ENCODE data around the gene SLC25A4.
"Not testable (repeated sequence)": the region's sequence is repeated elsewhere in the genome, so short reads cannot be mapped to it uniquely, and the experiment has no call there.

The SLC25A4 gene

DNA sequence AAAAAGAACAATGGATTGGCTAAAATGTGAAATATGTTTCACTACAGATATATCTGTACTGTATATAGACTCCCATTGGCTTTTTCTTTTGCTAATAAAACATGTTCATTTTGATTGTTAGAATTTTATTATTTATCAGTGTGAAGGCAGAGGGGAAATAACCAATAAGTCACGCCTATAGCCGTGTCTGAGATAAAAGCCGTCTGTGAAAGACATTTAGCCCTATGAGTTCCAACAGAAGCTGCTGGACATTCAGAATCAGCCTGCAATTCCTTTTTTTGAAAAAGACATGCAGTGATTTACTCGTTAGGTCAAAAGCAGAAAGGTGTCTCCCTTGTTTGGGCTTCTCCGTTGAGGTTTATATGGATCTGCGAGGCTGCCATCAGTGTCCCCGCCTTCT is 24.2 kb upstream of the SLC25A4 start:
- no peaks in the 10 kb centered on the region for H3K9me3 ChIP-seq (ENCODE audit: control insufficient read depth, insufficient read depth, low read length)
- H3K9me2 ChIP-seq (replicated peaks; ENCODE audit: control insufficient read depth, low read length) = no peaks in the 10 kb centered on the region
- H3K36me3 ChIP-seq (ENCODE audit: control insufficient read depth, low read length) = no peaks in the 10 kb centered on the region
- no peaks in the 10 kb centered on the region for H3K4me1 ChIP-seq (ENCODE audit: control insufficient read depth, low read length)
- H3K4me2 ChIP-seq (ENCODE audit: low read length) = no peak overlapping the region
- no peaks in the 10 kb centered on the region for H3F3A ChIP-seq (ENCODE audit: control insufficient read depth, insufficient read depth)
- no peak overlapping the region for H3K27ac ChIP-seq (ENCODE audit: low read depth, low read length)
- no peaks in the 10 kb centered on the region for H4K20me1 ChIP-seq (ENCODE audit: control insufficient read depth, insufficient read depth, low read depth, low read length)
- TF ChIP-seq, protein P1, sequence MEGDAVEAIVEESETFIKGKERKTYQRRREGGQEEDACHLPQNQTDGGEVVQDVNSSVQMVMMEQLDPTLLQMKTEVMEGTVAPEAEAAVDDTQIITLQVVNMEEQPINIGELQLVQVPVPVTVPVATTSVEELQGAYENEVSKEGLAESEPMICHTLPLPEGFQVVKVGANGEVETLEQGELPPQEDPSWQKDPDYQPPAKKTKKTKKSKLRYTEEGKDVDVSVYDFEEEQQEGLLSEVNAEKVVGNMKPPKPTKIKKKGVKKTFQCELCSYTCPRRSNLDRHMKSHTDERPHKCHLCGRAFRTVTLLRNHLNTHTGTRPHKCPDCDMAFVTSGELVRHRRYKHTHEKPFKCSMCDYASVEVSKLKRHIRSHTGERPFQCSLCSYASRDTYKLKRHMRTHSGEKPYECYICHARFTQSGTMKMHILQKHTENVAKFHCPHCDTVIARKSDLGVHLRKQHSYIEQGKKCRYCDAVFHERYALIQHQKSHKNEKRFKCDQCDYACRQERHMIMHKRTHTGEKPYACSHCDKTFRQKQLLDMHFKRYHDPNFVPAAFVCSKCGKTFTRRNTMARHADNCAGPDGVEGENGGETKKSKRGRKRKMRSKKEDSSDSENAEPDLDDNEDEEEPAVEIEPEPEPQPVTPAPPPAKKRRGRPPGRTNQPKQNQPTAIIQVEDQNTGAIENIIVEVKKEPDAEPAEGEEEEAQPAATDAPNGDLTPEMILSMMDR (IDR thresholded peaks at IDR 0.05; ENCODE audit: low read depth, low read length, poor library complexity, severe bottlenecking) = no peak
- H3K79me2 ChIP-seq (ENCODE audit: control insufficient read depth, low read length) = no peaks in the 10 kb centered on the region
- 0 out of 2 replicates have a peak, but pooled peaks cover 13% of the 10 kb centered on the region for H3K27me3 ChIP-seq (ENCODE audit: control insufficient read depth, low read length)
- no peak overlapping the region for H3K4me3 ChIP-seq (ENCODE audit: low read length)

DNA sequence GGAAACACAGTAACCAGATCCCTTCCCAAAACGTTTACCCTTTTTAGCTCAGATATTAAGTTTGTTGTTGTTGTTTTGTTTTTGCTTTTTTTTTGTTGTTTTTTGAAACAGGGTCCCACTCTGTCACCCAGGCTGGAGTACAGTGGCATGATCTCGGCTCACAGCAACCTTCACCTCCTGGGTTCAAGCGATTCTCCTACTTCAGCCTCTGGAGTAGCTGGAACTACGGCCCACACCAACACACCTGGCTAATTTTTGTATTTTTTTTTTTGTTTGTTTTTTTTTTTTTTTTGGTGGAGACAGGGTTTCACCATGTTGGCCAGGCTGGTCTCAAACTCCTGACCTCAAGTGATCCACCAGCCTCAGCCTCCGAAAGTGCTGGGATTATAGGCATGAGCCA is 23.6 kb upstream of the SLC25A4 start:
- not testable (repeated sequence) for H4K20me1 ChIP-seq (ENCODE audit: control insufficient read depth, insufficient read depth, low read depth, low read length); H3K4me3 ChIP-seq (ENCODE audit: low read length); H3K27ac ChIP-seq (ENCODE audit: low read depth, low read length); H3K4me2 ChIP-seq (ENCODE audit: low read length); H3K4me1 ChIP-seq (ENCODE audit: control insufficient read depth, low read length); H3K79me2 ChIP-seq (ENCODE audit: control insufficient read depth, low read length); H3K9me3 ChIP-seq (ENCODE audit: control insufficient read depth, insufficient read depth, low read length); H3F3A ChIP-seq (ENCODE audit: control insufficient read depth, insufficient read depth); H3K36me3 ChIP-seq (ENCODE audit: control insufficient read depth, low read length); H3K9me2 ChIP-seq (replicated peaks; ENCODE audit: control insufficient read depth, low read length)
- H3K27me3 ChIP-seq (ENCODE audit: control insufficient read depth, low read length) = 0 out of 2 replicates have a peak, but pooled peaks cover 13% of the 10 kb centered on the region

DNA sequence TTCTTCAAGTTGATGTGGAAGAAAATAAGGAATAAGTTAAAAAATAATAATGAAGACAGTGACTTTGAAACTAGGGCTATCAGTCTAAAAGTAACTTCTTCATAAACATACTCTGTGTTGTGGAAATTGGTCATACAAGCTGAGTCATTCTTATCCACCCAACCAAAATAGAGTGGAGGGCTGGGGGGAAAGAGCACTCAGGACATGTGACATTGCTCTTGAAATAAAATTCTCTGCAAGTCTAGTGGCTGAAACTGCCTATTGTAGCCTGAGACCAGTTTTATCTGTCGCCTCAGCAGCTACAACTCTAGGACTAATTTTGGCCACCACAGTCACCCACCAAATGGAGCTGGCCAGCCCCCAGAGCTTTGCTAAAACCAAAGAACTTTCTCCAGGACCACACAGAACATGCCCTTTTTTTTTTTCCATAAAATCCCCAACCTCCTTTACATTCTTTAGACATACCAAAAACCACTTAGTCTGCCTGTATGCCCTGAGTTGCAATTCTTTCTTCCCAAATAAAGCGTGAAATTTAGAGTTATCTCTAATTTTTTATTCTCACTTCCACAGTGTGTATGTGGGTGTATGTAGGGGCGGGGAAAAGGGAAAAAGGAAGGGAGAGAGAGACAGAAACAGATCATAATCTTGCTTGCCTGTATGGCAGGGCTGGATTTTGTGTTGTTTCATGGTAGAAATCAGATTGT is 23.0 kb upstream of the SLC25A4 start:
- Histone ChIP-seq H3K36me3 (ENCODE audit: control insufficient read depth, low read length) (no peaks in the 10 kb centered on the region), H3K27me3 (ENCODE audit: control insufficient read depth, low read length) (0 out of 2 replicates have a peak, but pooled peaks cover 13% of the 10 kb centered on the region)

DNA sequence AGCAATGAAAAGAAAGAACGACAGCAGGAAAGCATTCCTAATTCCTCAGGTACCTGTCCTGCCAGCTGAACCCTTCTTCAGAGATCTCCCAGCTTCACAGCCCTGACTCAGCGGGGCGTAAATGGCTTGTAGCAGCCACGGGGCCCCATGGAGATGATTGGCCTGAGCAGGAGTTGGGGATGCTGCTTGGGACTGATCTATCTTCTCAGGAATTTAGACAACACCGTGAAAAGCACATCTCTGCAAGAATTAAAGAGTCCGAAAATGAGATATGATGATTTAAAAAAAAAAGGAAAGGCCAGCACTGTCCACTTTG is 22.5 kb upstream of the SLC25A4 start:
- Histone ChIP-seq H3K79me2 (ENCODE audit: control insufficient read depth, low read length) (no peaks in the 10 kb centered on the region), H4K20me1 (ENCODE audit: control insufficient read depth, insufficient read depth, low read depth, low read length) (no peaks in the 10 kb centered on the region), H3K27me3 (ENCODE audit: control insufficient read depth, low read length) (0 out of 2 replicates have a peak, but pooled peaks cover 13% of the 10 kb centered on the region), H3K9me2 (replicated peaks; ENCODE audit: control insufficient read depth, low read length) (no peaks in the 10 kb centered on the region), H3K4me2 (ENCODE audit: low read length) (no peak overlapping the region), H3F3A (ENCODE audit: control insufficient read depth, insufficient read depth) (no peaks in the 10 kb centered on the region), H3K9me3 (ENCODE audit: control insufficient read depth, insufficient read depth, low read length) (no peaks in the 10 kb centered on the region), H3K4me1 (ENCODE audit: control insufficient read depth, low read length) (no peaks in the 10 kb centered on the region), H3K4me3 (ENCODE audit: low read length) (no peak overlapping the region), H3K36me3 (ENCODE audit: control insufficient read depth, low read length) (no peaks in the 10 kb centered on the region), H3K27ac (ENCODE audit: low read depth, low read length) (no peak overlapping the region)
- TF ChIP-seq, protein P1 (IDR thresholded peaks at IDR 0.05; ENCODE audit: low read depth, low read length, poor library complexity, severe bottlenecking) = no peak
- TF ChIP-seq EZH2phosphoT487 (IDR thresholded peaks at IDR 0.05; ENCODE audit: borderline replicate concordance, low read length) = no peak

More for the DNA sequence above, 23.0 kb upstream of the SLC25A4 start:
- Histone ChIP-seq H3K27ac (ENCODE audit: low read depth, low read length) (no peak overlapping the region), H3K79me2 (ENCODE audit: control insufficient read depth, low read length) (no peaks in the 10 kb centered on the region), H3F3A (ENCODE audit: control insufficient read depth, insufficient read depth) (no peaks in the 10 kb centered on the region), H3K4me1 (ENCODE audit: control insufficient read depth, low read length) (no peaks in the 10 kb centered on the region), H4K20me1 (ENCODE audit: control insufficient read depth, insufficient read depth, low read depth, low read length) (no peaks in the 10 kb centered on the region), H3K4me3 (ENCODE audit: low read length) (no peak overlapping the region), H3K4me2 (ENCODE audit: low read length) (no peak overlapping the region), H3K9me3 (ENCODE audit: control insufficient read depth, insufficient read depth, low read length) (no peaks in the 10 kb centered on the region), H3K9me2 (replicated peaks; ENCODE audit: control insufficient read depth, low read length) (no peaks in the 10 kb centered on the region)
- no peak for TF ChIP-seq EZH2phosphoT487 (IDR thresholded peaks at IDR 0.05; ENCODE audit: borderline replicate concordance, low read length)
- TF ChIP-seq, protein P1 (IDR thresholded peaks at IDR 0.05; ENCODE audit: low read depth, low read length, poor library complexity, severe bottlenecking) = no peak

Measured in DOHH2 (cell line).